NCI-H1436 (cell line): Measurements from ENCODE around the gene TCTN1.
"Not testable (repeated sequence)": the region's sequence is repeated elsewhere in the genome, so short reads cannot be mapped to it uniquely, and the experiment has no call there.

Experiments used
- DNase-seq: peaks from one replicate; lab custom pipeline; 2025; lab: John Stamatoyannopoulos, UW

The TCTN1 gene

GRCh38 chr12:110585231-110585799 is 28.6 kb upstream of the TCTN1 start:
- DNase-seq, result no peak

GRCh38 chr12:110587102-110587501 is 26.8 kb upstream of the TCTN1 start:
- DNase-seq, result not testable (repeated sequence)

GRCh38 chr12:110590059-110590458 is 23.9 kb upstream of the TCTN1 start:
- no peak for DNase-seq

DNA sequence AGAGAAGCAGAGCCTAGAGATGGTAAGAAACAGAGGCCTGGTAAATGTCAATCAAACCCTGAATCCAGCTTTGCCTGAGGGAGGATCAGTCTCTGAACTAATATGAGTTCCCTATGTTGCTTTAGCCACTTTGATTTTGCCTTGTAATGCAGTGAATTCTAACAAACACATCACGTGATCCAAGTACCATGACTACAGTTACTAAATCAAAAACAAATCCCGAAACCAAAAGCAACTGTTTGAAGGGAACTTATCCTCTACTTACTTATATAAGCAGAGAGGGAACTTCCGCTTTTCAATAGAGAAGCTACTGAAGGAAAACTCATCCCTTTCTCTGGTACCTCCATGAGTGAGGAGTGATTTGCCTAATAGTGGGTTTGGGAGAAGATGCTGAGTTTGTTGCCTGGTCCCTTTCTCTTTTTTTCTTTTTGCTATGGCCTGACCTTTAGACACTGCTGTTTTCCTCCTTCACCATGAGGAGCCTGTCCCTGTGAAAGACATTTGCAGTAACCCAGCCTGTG is 23.1 kb upstream of the TCTN1 start:
- no peak for DNase-seq

GRCh38 chr12:110591451-110592051 is 22.4 kb upstream of the TCTN1 start:
- no peak for DNase-seq

DNA sequence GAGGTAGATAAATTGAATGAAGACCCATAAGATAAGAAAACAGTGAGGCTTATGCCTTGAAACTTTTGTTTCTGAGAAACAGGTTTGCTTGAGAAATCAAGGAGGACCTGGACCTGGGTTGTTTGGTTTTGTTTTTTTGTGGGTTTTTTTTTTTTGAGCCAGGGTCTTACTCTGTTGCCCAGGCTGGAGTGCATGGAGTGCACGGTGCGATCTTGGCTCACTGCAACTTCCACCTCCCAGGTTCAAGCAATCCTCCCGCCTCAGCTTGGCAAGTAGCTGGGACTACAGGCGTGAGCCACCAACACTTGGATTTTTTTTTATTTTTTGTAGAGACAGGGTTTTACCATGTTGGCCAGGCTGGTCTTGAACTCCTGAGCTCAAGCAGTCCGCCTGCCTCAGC is 21.9 kb upstream of the TCTN1 start:
- DNase-seq, result no peak

DNA sequence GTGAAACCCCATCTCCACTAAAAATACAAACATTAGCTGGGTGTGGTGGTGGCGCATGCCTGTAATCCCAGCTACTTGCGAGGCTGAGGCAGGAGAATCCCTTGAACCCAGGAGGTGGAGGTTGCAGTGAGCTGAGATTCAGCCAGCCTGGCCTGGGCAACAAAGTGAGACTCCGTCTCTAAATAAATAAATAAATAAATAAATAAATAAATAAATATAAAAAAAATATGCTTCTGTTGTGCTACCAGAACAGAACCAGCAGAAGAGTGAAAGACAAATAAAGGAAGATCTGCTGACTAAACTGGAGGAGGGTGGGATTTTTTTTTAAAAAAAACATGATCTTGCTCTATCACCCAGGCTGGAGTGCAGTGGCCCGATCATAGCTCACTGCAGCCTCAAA is 21.0 kb upstream of the TCTN1 start:
- DNase-seq, result not testable (repeated sequence)

- no peak for DNase-seq
Measured at GRCh38 chr12:110597885-110598284, 16.0 kb upstream of the TCTN1 start.

GRCh38 chr12:110599334-110599733 is 14.6 kb upstream of the TCTN1 start:
- no peak for DNase-seq

DNA sequence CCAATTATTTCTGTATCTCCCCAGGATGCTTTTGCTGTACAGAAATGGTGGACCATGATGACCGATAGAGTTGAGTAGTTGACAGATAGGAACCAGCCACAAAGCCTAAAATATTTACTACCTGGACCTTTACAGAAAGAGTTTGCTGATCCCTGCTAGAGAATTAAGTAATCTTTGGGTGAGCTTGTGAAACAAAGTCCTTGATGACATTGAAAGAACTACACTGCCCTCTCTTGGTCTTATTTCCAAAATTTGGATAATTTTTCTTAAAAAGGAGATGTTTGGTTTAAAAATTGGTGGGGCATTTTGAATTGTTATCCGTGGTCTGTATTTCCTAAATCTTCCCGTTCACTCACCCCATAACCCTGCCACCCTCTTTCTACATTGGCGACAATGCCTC is 13.7 kb upstream of the TCTN1 start:
- DNase-seq, result no peak

- DNase-seq, result peak; percentile 58
Measured at GRCh38 chr12:110602085-110602814, 11.7 kb upstream of the TCTN1 start.

GRCh38 chr12:110606253-110606611 is 7.7 kb upstream of the TCTN1 start:
- no peak for DNase-seq

GRCh38 chr12:110613071-110613770 is 708 bp upstream of the TCTN1 start:
- no peak for DNase-seq

DNA sequence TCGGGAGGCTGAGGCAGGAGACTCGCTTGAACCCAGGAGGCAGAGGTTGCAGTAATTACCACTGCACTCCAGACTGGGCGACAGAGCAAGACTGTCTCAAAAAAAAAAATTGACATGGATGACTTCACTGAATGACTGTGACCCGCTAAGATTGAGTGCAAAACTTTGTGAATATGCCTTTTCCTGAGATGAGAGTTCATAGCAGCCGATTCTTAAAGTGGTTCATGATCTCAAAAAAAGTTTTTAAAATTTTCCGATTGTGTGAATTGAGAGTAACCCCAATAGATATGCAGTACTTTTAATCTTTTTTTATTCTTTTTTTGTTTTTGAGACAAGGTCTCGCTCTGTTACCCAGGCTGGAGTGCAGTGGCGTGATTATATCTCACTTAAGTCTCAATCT is 1.2 kb downstream of the TCTN1 start:
- DNase-seq, result no peak

- no peak for DNase-seq
Measured at GRCh38 chr12:110616471-110617115, 2.7 kb downstream of the TCTN1 start.

DNA sequence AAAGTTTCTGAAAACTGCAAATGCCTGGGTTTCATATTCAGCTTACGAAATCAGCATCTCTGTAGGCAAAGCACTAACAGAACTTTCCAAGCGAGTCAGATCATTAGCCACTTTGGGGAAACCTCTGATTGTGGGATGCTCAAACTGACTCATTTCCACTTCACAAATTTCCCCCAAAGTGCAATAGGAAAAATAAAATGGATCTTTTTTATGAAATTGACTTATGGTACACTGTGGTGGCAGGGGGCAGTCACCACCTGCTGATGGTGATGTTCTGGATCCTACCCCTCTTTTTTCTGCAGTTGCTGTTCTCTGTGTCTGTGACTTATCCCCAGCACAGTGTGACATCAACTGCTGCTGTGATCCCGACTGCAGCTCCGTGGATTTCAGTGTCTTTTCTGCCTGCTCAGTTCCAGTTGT is 5.6 kb downstream of the TCTN1 start:
- no peak for DNase-seq

- no peak for DNase-seq
Measured at GRCh38 chr12:110622582-110622981, 8.7 kb downstream of the TCTN1 start.

- no peak for DNase-seq
Measured at GRCh38 chr12:110627500-110628195, 13.7 kb downstream of the TCTN1 start.

- DNase-seq, result no peak
Measured at GRCh38 chr12:110635055-110635454, 21.1 kb downstream of the TCTN1 start.

DNA sequence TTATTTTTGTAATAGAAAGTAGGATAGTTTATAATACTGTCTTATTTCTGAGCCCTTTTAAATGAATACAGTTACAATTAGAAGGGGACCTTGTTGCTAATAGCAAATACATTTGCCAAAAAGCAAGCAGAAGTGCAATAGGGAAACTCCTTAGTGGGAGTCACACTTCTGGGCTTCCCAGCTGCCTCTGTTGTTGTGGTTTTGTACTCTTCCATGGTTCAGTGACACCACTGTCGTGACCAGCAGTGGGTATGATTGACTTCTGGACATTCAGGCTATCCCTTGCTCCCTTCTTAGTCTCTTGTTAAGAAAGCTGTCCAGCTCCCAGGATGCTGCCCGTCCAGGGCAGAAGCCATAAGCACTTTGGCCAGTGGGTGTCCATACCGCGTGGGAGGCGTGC is 22.6 kb downstream of the TCTN1 start:
- no peak for DNase-seq

- no peak for DNase-seq
Measured at GRCh38 chr12:110637869-110638441, 24.0 kb downstream of the TCTN1 start.
